ENCODE data around the gene OTUD3.

GRCh38 chr1:19909392-19909791, 27.2 kb downstream of the OTUD3 start:
- TF ChIP-seq, protein P1, sequence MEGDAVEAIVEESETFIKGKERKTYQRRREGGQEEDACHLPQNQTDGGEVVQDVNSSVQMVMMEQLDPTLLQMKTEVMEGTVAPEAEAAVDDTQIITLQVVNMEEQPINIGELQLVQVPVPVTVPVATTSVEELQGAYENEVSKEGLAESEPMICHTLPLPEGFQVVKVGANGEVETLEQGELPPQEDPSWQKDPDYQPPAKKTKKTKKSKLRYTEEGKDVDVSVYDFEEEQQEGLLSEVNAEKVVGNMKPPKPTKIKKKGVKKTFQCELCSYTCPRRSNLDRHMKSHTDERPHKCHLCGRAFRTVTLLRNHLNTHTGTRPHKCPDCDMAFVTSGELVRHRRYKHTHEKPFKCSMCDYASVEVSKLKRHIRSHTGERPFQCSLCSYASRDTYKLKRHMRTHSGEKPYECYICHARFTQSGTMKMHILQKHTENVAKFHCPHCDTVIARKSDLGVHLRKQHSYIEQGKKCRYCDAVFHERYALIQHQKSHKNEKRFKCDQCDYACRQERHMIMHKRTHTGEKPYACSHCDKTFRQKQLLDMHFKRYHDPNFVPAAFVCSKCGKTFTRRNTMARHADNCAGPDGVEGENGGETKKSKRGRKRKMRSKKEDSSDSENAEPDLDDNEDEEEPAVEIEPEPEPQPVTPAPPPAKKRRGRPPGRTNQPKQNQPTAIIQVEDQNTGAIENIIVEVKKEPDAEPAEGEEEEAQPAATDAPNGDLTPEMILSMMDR (IDR thresholded peaks at IDR 0.05): no peak
- no peak for TF ChIP-seq POLR2A (IDR thresholded peaks at IDR 0.05)

Data from esophagus squamous epithelium (tissue), 4 donors.